KOPT-K1 (cell line): Measurements from ENCODE around the gene THSD7A.

Experiments used
- H3K27ac ChIP-seq: fragments of 200-600 bp; sonication (generic); 2 replicates; pipeline ENCODE4 v1.5.1; 2016; ENCODE audit warnings: antibody characterized with exemption, mild to moderate bottlenecking, low read depth, low read length; ENCODE audit not compliant: poor library complexity, severe bottlenecking
- H3K36me3 ChIP-seq: fragments of 200-600 bp; sonication (generic); 2 replicates; pipeline ENCODE4 v1.5.1; 2017; ENCODE audit warnings: antibody characterized with exemption, mild to moderate bottlenecking, low read length, moderate library complexity; ENCODE audit not compliant: insufficient read depth
- H3K9me3 ChIP-seq: fragments of 200-600 bp; sonication (generic); 2 replicates; pipeline ENCODE4 v1.5.1; 2017; ENCODE audit warnings: antibody characterized with exemption, low read length, mild to moderate bottlenecking; ENCODE audit not compliant: insufficient read depth, poor library complexity, severe bottlenecking

Gene THSD7A

GRCh38 chr7:11784769-11785536 lies 47.0 kb downstream of the THSD7A start:
- Histone ChIP-seq H3K36me3 (no peaks in the 10 kb centered on the region), H3K27ac (no peak overlapping the region), H3K9me3 (no peaks in the 10 kb centered on the region)

- Histone ChIP-seq H3K27ac (no peak overlapping the region), H3K36me3 (no peaks in the 10 kb centered on the region)
These were observed 51.9 kb downstream of the THSD7A start for GRCh38 chr7:11779864-11780674.

GRCh38 chr7:11776039-11776438 lies 56.0 kb downstream of the THSD7A start:
- Histone ChIP-seq H3K9me3 (no peaks in the 10 kb centered on the region), H3K36me3 (no peaks in the 10 kb centered on the region), H3K27ac (no peak overlapping the region)

More at GRCh38 chr7:11779864-11780674, 51.9 kb downstream of the THSD7A start:
- no peaks in the 10 kb centered on the region for H3K9me3 ChIP-seq

- Histone ChIP-seq H3K9me3 (no peaks in the 10 kb centered on the region), H3K27ac (no peak overlapping the region), H3K36me3 (no peaks in the 10 kb centered on the region)
These were observed 56.6 kb downstream of the THSD7A start for GRCh38 chr7:11775401-11775800.

- Histone ChIP-seq H3K36me3 (no peaks in the 10 kb centered on the region), H3K27ac (no peak overlapping the region), H3K9me3 (no peaks in the 10 kb centered on the region)
These were observed 63.7 kb downstream of the THSD7A start for GRCh38 chr7:11768263-11768662.

GRCh38 chr7:11767148-11767547 lies 64.8 kb downstream of the THSD7A start:
- Histone ChIP-seq H3K36me3 (no peaks in the 10 kb centered on the region), H3K27ac (no peak overlapping the region), H3K9me3 (no peaks in the 10 kb centered on the region)

- no peaks in the 10 kb centered on the region for H3K36me3 ChIP-seq
These were observed 71.6 kb downstream of the THSD7A start for GRCh38 chr7:11760372-11760771.

GRCh38 chr7:11758627-11759111 lies 73.3 kb downstream of the THSD7A start:
- no peak overlapping the region for H3K27ac ChIP-seq
- no peaks in the 10 kb centered on the region for H3K36me3 ChIP-seq
- H3K9me3 ChIP-seq = no peaks in the 10 kb centered on the region

More at GRCh38 chr7:11760372-11760771, 71.6 kb downstream of the THSD7A start:
- Histone ChIP-seq H3K27ac (no peak overlapping the region), H3K9me3 (no peaks in the 10 kb centered on the region)

- Histone ChIP-seq H3K27ac (no peak overlapping the region), H3K36me3 (no peaks in the 10 kb centered on the region), H3K9me3 (no peaks in the 10 kb centered on the region)
These were observed 74.8 kb downstream of the THSD7A start for GRCh38 chr7:11757153-11757552.

- H3K36me3 ChIP-seq = no peaks in the 10 kb centered on the region
- no peaks in the 10 kb centered on the region for H3K9me3 ChIP-seq
- no peak overlapping the region for H3K27ac ChIP-seq
These were observed 77.1 kb downstream of the THSD7A start for GRCh38 chr7:11754933-11755332.

- H3K36me3 ChIP-seq = no peaks in the 10 kb centered on the region
- no peak overlapping the region for H3K27ac ChIP-seq
These were observed 77.9 kb downstream of the THSD7A start for GRCh38 chr7:11754123-11754522.

GRCh38 chr7:11753433-11753832 lies 78.6 kb downstream of the THSD7A start:
- Histone ChIP-seq H3K27ac (no peak overlapping the region), H3K9me3 (no peaks in the 10 kb centered on the region), H3K36me3 (no peaks in the 10 kb centered on the region)

More at GRCh38 chr7:11754123-11754522, 77.9 kb downstream of the THSD7A start:
- H3K9me3 ChIP-seq = no peaks in the 10 kb centered on the region

GRCh38 chr7:11751807-11752389 lies 80.1 kb downstream of the THSD7A start:
- H3K27ac ChIP-seq = no peak overlapping the region
- H3K36me3 ChIP-seq = no peaks in the 10 kb centered on the region
- H3K9me3 ChIP-seq = no peaks in the 10 kb centered on the region

GRCh38 chr7:11751315-11751714 lies 80.7 kb downstream of the THSD7A start:
- Histone ChIP-seq H3K36me3 (no peaks in the 10 kb centered on the region), H3K27ac (no peak overlapping the region), H3K9me3 (no peaks in the 10 kb centered on the region)

- no peaks in the 10 kb centered on the region for H3K36me3 ChIP-seq
- H3K27ac ChIP-seq = no peak overlapping the region
These were observed 81.8 kb downstream of the THSD7A start for GRCh38 chr7:11750191-11750590.

More at GRCh38 chr7:11750191-11750590, 81.8 kb downstream of the THSD7A start:
- H3K9me3 ChIP-seq = no peaks in the 10 kb centered on the region
